H1 (cell line): ENCODE results near the gene LARGE2. TPM values are rescaled to one million over a fixed set of nuclear protein-coding genes. Genes with fewer than 3 reads are reported as not detected.

Experiments used
- CTCF ChIA-PET: fragments of 300-600 bp; sonication (Branson Sonifier 250); formaldehyde crosslinking; loops from one replicate; lab custom pipeline; 2021; ENCODE audit not compliant: partially characterized antibody; lab: Charles Lee
- POLR2A ChIA-PET: fragments of 300-600 bp; sonication (Branson Sonifier 250); formaldehyde crosslinking; loops from one replicate; lab custom pipeline; 2021; ENCODE audit warnings: inconsistent platforms; ENCODE audit not compliant: partially characterized antibody; lab: Charles Lee
- DNase-seq, 2 experiments: peaks; one replicate each; pipeline versions ENCODE4 v3.0.0 to v3.0.0-alpha.2; 2010 to 2022; ENCODE audit warnings: low spot score in 2 of 2, low read depth in 1 of 2, mixed read lengths in 1 of 2
- FAIRE-seq: peaks from 2 replicates; lab custom pipeline; 2011; peaks lifted over from hg19 to GRCh38; lab: Jason Lieb, UNC
- H2AFZ ChIP-seq: 2 replicates; pipeline ENCODE4 v1.8.1; 2012; ENCODE audit warnings: low read length, inconsistent platforms
- H2AK5ac ChIP-seq: 2 replicates; pipeline ENCODE4 v1.6.1; 2013; ENCODE audit warnings: low read depth, low read length
- H2BK120ac ChIP-seq: replicated peaks from 2 replicates; pipeline ENCODE3; 2013; ENCODE audit warnings: low read depth, low read length, inconsistent platforms
- H2BK12ac ChIP-seq: 2 replicates; pipeline ENCODE4 v1.6.1; 2013; ENCODE audit warnings: low read depth, low read length
- H2BK15ac ChIP-seq: 2 replicates; pipeline ENCODE4 v1.6.1; 2013; ENCODE audit warnings: low read length
- H2BK20ac ChIP-seq: 2 replicates; pipeline ENCODE4 v1.6.1; 2013; ENCODE audit warnings: low read length
- H2BK5ac ChIP-seq: 2 replicates; pipeline ENCODE4 v1.6.1; 2013; ENCODE audit warnings: low read depth, low read length
- H3K14ac ChIP-seq: 2 replicates; pipeline ENCODE4 v1.6.1; 2013; ENCODE audit warnings: inconsistent platforms; ENCODE audit not compliant: insufficient read length
- H3K18ac ChIP-seq: 2 replicates; pipeline ENCODE4 v1.6.1; 2013; ENCODE audit warnings: low read length; ENCODE audit errors: extremely low read depth
- H3K23ac ChIP-seq: 2 replicates; pipeline ENCODE4 v1.6.1; 2013; ENCODE audit warnings: inconsistent platforms; ENCODE audit not compliant: insufficient read length
- H3K23me2 ChIP-seq: 2 replicates; pipeline ENCODE4 v1.6.1; 2013; ENCODE audit warnings: low read depth, low read length
- H3K27ac ChIP-seq: 2 replicates; pipeline ENCODE4 v1.6.1; 2011; ENCODE audit warnings: low read depth, low read length, inconsistent platforms
- H3K27me3 ChIP-seq, 4 experiments: replicated peaks in 1 of 4; 1 replicate in 1 of 4; 2 replicates in 3 of 4; pipeline versions ENCODE4 v1.6.1 to v1.8.1; 2011 to 2013; ENCODE audit warnings: low read length in 3 of 4, mild to moderate bottlenecking in 3 of 4, inconsistent platforms in 2 of 4, mixed read lengths in 2 of 4, moderate library complexity in 1 of 4; ENCODE audit not compliant: control insufficient read depth in 3 of 4, insufficient read depth in 3 of 4; ENCODE audit errors: extremely low read depth in 1 of 4
- H3K36me3 ChIP-seq, 4 experiments: 2 replicates each; pipeline versions ENCODE4 v1.6.1 to v1.8.1; 2011 to 2013; ENCODE audit warnings: mild to moderate bottlenecking in 4 of 4, low read length in 3 of 4, moderate library complexity in 2 of 4, control low read depth in 1 of 4, inconsistent platforms in 1 of 4; ENCODE audit not compliant: insufficient read depth in 4 of 4, control insufficient read depth in 2 of 4
- H3K4ac ChIP-seq: replicated peaks from 2 replicates; pipeline ENCODE3; 2013; ENCODE audit warnings: low read length, low read depth, mixed read lengths, inconsistent platforms; ENCODE audit not compliant: insufficient read length
- H3K4me1 ChIP-seq, 4 experiments: replicated peaks in 1 of 4; 1 replicate in 1 of 4; 2 replicates in 3 of 4; pipeline versions ENCODE4 v1.6.1 to v1.8.1; 2011 to 2013; ENCODE audit warnings: low read length in 3 of 4, inconsistent platforms in 2 of 4, mixed read lengths in 1 of 4; ENCODE audit not compliant: insufficient read depth in 4 of 4, control insufficient read depth in 3 of 4
- H3K4me2 ChIP-seq, 2 experiments: 2 replicates each; pipeline versions ENCODE4 v1.6.1 to v1.8.1; 2011 to 2013; ENCODE audit warnings: low read depth in 2 of 2, low read length in 2 of 2, control low read depth in 1 of 2, inconsistent platforms in 1 of 2, mild to moderate bottlenecking in 1 of 2; ENCODE audit not compliant: insufficient read depth in 1 of 2
- H3K4me3 ChIP-seq, 4 experiments: fragments of 200-600, 300-600 bp in 1 of 4; sonication (generic), shearing (Covaris generic), sonication (Bioruptor Twin) in 1 of 4; 2 replicates each; pipeline versions ENCODE4 v1.5.1 to v1.8.1; 2011 to 2016; ENCODE audit warnings: low read length in 4 of 4, low read depth in 3 of 4, control low read depth in 2 of 4, inconsistent platforms in 2 of 4, mild to moderate bottlenecking in 2 of 4, mixed read lengths in 1 of 4, moderate library complexity in 1 of 4; ENCODE audit not compliant: insufficient read depth in 2 of 4; ENCODE audit errors: extremely low read depth in 1 of 4
- H3K56ac ChIP-seq: replicated peaks from 2 replicates; pipeline ENCODE3; 2013; ENCODE audit warnings: low read depth, mild to moderate bottlenecking, mixed read lengths, low read length, inconsistent platforms; ENCODE audit not compliant: insufficient read length
- H3K79me1 ChIP-seq: 2 replicates; pipeline ENCODE4 v1.6.1; 2013; ENCODE audit warnings: low read depth, low read length, control low read depth
- H3K79me2 ChIP-seq, 2 experiments: 2 replicates each; pipeline versions ENCODE4 v1.6.1 to v1.8.1; 2012 to 2013; ENCODE audit warnings: low read length in 2 of 2, mild to moderate bottlenecking in 2 of 2, inconsistent platforms in 1 of 2; ENCODE audit not compliant: insufficient read depth in 2 of 2, control insufficient read depth in 1 of 2
- H3K9ac ChIP-seq, 4 experiments: replicated peaks in 1 of 4; 1 replicate in 1 of 4; 2 replicates in 3 of 4; pipeline versions ENCODE4 v1.6.1 to v1.8.1; 2011 to 2013; ENCODE audit warnings: low read depth in 3 of 4, low read length in 3 of 4, control low read depth in 2 of 4, mild to moderate bottlenecking in 2 of 4, moderate library complexity in 2 of 4, inconsistent platforms in 1 of 4; ENCODE audit errors: extremely low read depth in 1 of 4
- H3K9me3 ChIP-seq, 2 experiments: 2 replicates each; pipeline versions ENCODE4 v1.6.1 to v1.8.1; 2012 to 2013; ENCODE audit warnings: mild to moderate bottlenecking in 2 of 2, moderate library complexity in 2 of 2, control low read depth in 1 of 2, inconsistent platforms in 1 of 2, low read depth in 1 of 2, low read length in 1 of 2, mixed read lengths in 1 of 2; ENCODE audit not compliant: insufficient read depth in 2 of 2
- H4K20me1 ChIP-seq, 2 experiments: replicated peaks in 1 of 2; 2 replicates each; pipeline versions ENCODE3 to v1.8.1; 2011 to 2013; ENCODE audit warnings: inconsistent platforms in 2 of 2, low read length in 2 of 2, mild to moderate bottlenecking in 1 of 2; ENCODE audit not compliant: insufficient read depth in 2 of 2, control insufficient read depth in 1 of 2
- H4K5ac ChIP-seq: 2 replicates; pipeline ENCODE4 v1.6.1; 2013; ENCODE audit warnings: low read length, low read depth, mixed read lengths, inconsistent platforms; ENCODE audit not compliant: insufficient read length
- H4K8ac ChIP-seq: 2 replicates; pipeline ENCODE4 v1.8.0; 2013; ENCODE audit warnings: mild to moderate bottlenecking, moderate library complexity, low read length, inconsistent platforms; ENCODE audit not compliant: insufficient read depth; ENCODE audit errors: extremely low read depth
- H4K91ac ChIP-seq: replicated peaks from 2 replicates; pipeline ENCODE3; 2013; ENCODE audit warnings: low read length, mixed read lengths, inconsistent platforms; ENCODE audit not compliant: insufficient read length
- GABPA ChIP-seq: IDR thresholded peaks from 2 replicates; pipeline ENCODE4 v1.6.1; 2011; ENCODE audit warnings: mild to moderate bottlenecking, low read length, moderate library complexity, borderline replicate concordance; ENCODE audit not compliant: insufficient read depth
- HDAC2 ChIP-seq, 2 experiments: fragments of 300-600 bp in 1 of 2; sonication (generic) in 1 of 2; IDR thresholded peaks; 2 replicates each; pipeline ENCODE4 v1.6.1; 2011 to 2012; ENCODE audit warnings: low read depth in 2 of 2, low read length in 2 of 2, mild to moderate bottlenecking in 2 of 2, moderate library complexity in 2 of 2, borderline replicate concordance in 1 of 2, inconsistent platforms in 1 of 2
- SIX5 ChIP-seq: IDR thresholded peaks from 2 replicates; pipeline ENCODE4 v1.6.1; 2011; ENCODE audit warnings: mild to moderate bottlenecking, low read depth, low read length
- TBP ChIP-seq: IDR thresholded peaks from 2 replicates; pipeline ENCODE4 v1.6.1; 2011; ENCODE audit warnings: low read depth, low read length, improper control_type of control experiment
- WGBS, 2 experiments: shearing (Covaris generic) in 1 of 2; methylation state at CpG; one replicate each; pipeline versions ENCODE4 v1.1.6 to v1.1.7; 2013 to 2015; ENCODE audit warnings: low lambda C conversion rate in 2 of 2, mixed read lengths in 2 of 2, inconsistent platforms in 1 of 2, low coverage in 1 of 2, missing lambda C conversion rate in 1 of 2; ENCODE audit not compliant: insufficient replicate concordance in 2 of 2, insufficient coverage in 1 of 2, insufficient read length in 1 of 2; ENCODE audit errors: extremely low coverage in 1 of 2, missing lambda C conversion rate in 1 of 2; 5-methylcytosine and 5-hydroxymethylcytosine counted together
- polyA plus RNA-seq, 7 experiments: library from polyadenylated mRNA; depleted of rRNA in 3 of 7; stranded (reverse) in 5 of 7; unstranded in 2 of 7; fragments of >200 nt in 5 of 7; fragments of 200-250 nt in 2 of 7; gene quantifications; 1 replicate in 5 of 7; 2 replicates in 1 of 7; 4 replicates in 1 of 7; pipeline versions ENCODE4 v1.2.1 to v1.2.3, GENCODE V29; 2011 to 2013; ENCODE audit warnings: missing spikeins in 2 of 7, mixed read lengths in 2 of 7
- total RNA-seq: library from RNA; stranded (reverse); fragmentation: NEBNext Ultra II Directional; extraction: Animal tissue kit (Norgen Biotek cat#: 25700); gene quantifications from 2 replicates; pipeline ENCODE4 v1.2.1, GENCODE V29; 2021

Gene LARGE2
- total and polyA plus RNA-seq, 2 of the 8 experiments (the other 6 are each of a cell fraction or from before 2014, with no cell fraction given): 111 to 137 TPM

DNA sequence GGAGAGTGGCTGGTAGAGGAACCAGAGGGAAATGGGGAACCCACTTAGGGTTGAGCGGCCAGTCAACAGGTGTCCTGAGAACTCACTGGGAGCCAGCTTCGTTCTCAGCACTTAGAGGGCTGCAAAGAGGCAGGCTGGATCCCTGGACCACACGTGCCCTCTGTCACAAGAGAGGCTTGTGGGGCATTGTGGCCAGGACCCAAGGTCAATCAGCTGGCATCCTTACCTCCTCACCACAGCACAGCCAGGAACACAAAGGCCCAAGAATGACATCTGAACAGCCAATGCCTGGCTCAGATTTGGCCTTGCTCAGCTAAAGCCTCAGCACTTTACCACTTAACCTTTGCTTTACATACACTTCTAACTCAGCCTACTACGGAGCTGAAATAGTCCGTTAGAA lies 29.6 kb upstream of the LARGE2 start:
- H3K4me2 ChIP-seq: no peak overlapping the region
- no peaks in the 10 kb centered on the region for H3K27me3 ChIP-seq
- H3K23ac ChIP-seq: no peak overlapping the region
- no peak overlapping the region for H4K8ac ChIP-seq
- H2BK20ac ChIP-seq: no peak overlapping the region
- no peak overlapping the region for H2AK5ac ChIP-seq
- no peaks in the 10 kb centered on the region; a peak in 1 of 4 replicates for H3K79me2 ChIP-seq
- no peak overlapping the region for H2BK120ac ChIP-seq
- H4K91ac ChIP-seq: no peak overlapping the region
- H3K14ac ChIP-seq: no peak overlapping the region
- H3K4me3 ChIP-seq: no peak overlapping the region
- peaks cover 0 to 9% of the 10 kb centered on the region in 2 experiments for H4K20me1 ChIP-seq
- H4K5ac ChIP-seq: no peak overlapping the region
- FAIRE-seq (no peak), DNase-seq (no peak)
- 80% methylated on average over 5 of the region's 5 CpGs; no CpG with 5 or more reads in 1 of the 2 experiments for WGBS, 2 experiments
- no peak overlapping the region for H3K56ac ChIP-seq
- 0 out of 2 replicates have a peak overlapping the region, but pooled peaks have one; percentile 61 for H2BK15ac ChIP-seq
- 0 out of 7 replicates have a peak overlapping the region, but pooled peaks of 1 of the 4 experiments have one; percentile 12 for H3K9ac ChIP-seq
- no peaks in the 10 kb centered on the region for H3K36me3 ChIP-seq
- no peaks in the 10 kb centered on the region for H3K23me2 ChIP-seq
- CTCF ChIA-PET: interaction anchor here (0.8 to 7.7 kb wide), 8 partner anchors 9 to 114 kb away, joined by 3 to 69 read pairs (median 4); partner anchors contain the start of gene CRY2
- no peaks in the 10 kb centered on the region for H3K9me3 ChIP-seq
- no peaks in the 10 kb centered on the region; the same call in 1 of the 2 replicates for H3K79me1 ChIP-seq
- 0 out of 2 replicates have a peak overlapping the region, but pooled peaks have one; percentile 34 for H3K27ac ChIP-seq
- peak overlapping the region; percentile 19; the same call in 1 of the 2 replicates for H3K18ac ChIP-seq
- peaks cover 0 to 18% (median 15%) of the 10 kb centered on the region in 4 experiments; a peak in 6 of 7 replicates for H3K4me1 ChIP-seq
- no peak overlapping the region for H3K4ac ChIP-seq
- H2AFZ ChIP-seq: no peak overlapping the region
- POLR2A ChIA-PET: interaction anchor here (0.8 to 1.2 kb wide), 2 partner anchors 8 to 10 kb away, joined by 3 read pairs; no protein-coding TSS in a partner anchor
- H2BK12ac ChIP-seq: no peak overlapping the region
- H2BK5ac ChIP-seq: peak overlapping the region; percentile 66; the same call in 1 of the 2 replicates
- TF ChIP-seq SIX5 (no peak), TBP (no peak), HDAC2 (IDR thresholded peaks at IDR 0.05; ENCODE audit: borderline replicate concordance in 1 of 2, low read depth in 2 of 2, low read length in 2 of 2) (no peak), GABPA (no peak)
